ENCODE measurements around the gene PIRT.

The PIRT gene

DNA sequence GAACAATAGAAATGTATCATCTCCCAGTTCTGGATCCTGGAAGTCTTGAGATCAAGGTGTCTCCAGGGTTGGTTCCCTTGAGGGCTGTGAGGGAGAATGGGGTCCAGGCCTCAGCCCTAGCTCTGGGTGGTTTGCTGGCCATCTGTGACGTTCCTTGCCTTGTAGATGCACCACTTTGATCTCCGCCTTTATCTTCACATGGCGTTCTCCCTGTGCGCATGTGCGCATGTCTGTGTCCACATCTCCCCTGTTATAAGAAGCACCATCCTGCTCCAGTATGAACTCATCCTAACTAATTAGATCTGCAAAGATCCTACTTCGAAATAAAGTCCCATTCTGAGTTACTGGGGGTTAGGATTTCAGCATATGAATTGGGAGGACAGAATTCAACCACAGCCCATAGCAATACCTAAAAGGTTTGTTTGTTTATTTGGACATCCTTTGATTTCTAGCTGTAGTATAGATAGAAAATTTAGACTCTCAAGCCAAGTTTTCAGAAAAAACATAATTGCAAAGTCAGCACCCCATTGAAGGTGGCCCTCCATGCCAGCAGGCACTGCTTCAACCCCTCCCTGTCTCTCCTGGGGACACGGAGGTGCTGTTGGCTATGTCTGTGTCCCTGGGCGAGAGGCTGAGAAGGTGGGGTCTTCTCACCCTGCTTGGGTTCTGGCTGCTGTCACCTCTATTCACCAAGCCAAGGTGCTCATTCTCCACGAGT lies 31.2 kb downstream of the PIRT start:
- no peak for TF ChIP-seq CTCF (IDR thresholded peaks at IDR 0.05; ENCODE audit: control insufficient read depth, extremely low read depth, insufficient read depth)
- DNase-seq (ENCODE audit: low read depth), result no peak
- H3K4me3 ChIP-seq (ENCODE audit: low read depth, low read length), result no peak overlapping the region

DNA sequence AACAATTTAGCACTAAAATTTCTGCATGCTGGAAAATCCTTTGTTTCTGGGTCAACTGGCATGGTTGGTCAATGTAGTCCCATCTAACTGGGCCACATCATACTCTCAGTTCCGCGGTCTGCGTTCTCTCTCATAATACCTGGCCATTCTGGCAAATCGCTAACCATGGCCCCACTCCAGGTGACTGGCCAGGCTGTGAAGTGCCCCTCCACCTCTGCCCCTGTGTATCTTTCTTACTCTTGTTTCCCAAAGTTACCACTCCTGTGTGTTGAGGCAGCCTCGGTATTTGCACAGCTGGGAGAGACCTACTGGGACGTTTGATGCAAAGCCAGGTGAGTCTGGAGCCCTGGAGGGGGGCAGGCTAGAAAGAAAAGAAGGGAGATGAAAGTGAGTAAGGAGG lies 32.0 kb downstream of the PIRT start:
- DNase-seq (ENCODE audit: low read depth), result no peak
- H3K4me3 ChIP-seq (ENCODE audit: low read depth, low read length), result no peak overlapping the region
- no peak for TF ChIP-seq CTCF (IDR thresholded peaks at IDR 0.05; ENCODE audit: control insufficient read depth, extremely low read depth, insufficient read depth)

GRCh38 chr17:10804546-10804945 lies 33.3 kb downstream of the PIRT start:
- DNase-seq (ENCODE audit: low read depth), result no peak
- H3K4me3 ChIP-seq (ENCODE audit: low read depth, low read length), result no peak overlapping the region
- TF ChIP-seq CTCF (IDR thresholded peaks at IDR 0.05; ENCODE audit: control insufficient read depth, extremely low read depth, insufficient read depth), result no peak

- no peak for DNase-seq (ENCODE audit: low read depth)
- TF ChIP-seq CTCF (IDR thresholded peaks at IDR 0.05; ENCODE audit: control insufficient read depth, extremely low read depth, insufficient read depth), result no peak
Observed at GRCh38 chr17:10803830-10804475, 33.9 kb downstream of the PIRT start, which contains the start of gene TMEM238L. TMEM238L (minus strand) TSS chr17:10804099; CDS start chr17:10803963, 136 bp downstream.

DNA sequence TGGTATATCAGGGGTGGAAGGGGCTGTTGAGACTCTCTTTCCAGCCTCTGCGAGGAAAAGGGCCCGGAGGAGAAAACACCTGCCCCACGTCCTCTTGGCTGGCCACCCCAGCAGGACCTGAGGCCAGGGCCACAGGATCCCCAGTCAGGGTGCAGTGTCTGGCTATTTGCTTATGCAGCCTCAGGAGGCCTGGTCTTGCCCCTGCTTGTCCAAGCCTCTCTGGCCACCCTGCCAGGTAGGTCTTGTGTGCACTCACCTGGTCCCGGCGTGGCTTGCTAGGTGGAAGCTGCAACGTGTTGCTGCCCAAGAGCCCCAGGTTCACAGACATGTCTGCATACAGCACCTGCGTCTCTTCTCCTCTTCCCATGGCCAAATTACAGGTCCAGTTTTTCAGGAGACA lies 34.5 kb downstream of the PIRT start:
- H3K4me3 ChIP-seq (ENCODE audit: low read depth, low read length), result no peak overlapping the region
- DNase-seq (ENCODE audit: low read depth), result no peak
- no peak for TF ChIP-seq CTCF (IDR thresholded peaks at IDR 0.05; ENCODE audit: control insufficient read depth, extremely low read depth, insufficient read depth)

More at GRCh38 chr17:10803830-10804475, 33.9 kb downstream of the PIRT start, which contains the start of gene TMEM238L:
- no peak within 1 kb of the TSS for H3K4me3 ChIP-seq (ENCODE audit: low read depth, low read length)

DNA sequence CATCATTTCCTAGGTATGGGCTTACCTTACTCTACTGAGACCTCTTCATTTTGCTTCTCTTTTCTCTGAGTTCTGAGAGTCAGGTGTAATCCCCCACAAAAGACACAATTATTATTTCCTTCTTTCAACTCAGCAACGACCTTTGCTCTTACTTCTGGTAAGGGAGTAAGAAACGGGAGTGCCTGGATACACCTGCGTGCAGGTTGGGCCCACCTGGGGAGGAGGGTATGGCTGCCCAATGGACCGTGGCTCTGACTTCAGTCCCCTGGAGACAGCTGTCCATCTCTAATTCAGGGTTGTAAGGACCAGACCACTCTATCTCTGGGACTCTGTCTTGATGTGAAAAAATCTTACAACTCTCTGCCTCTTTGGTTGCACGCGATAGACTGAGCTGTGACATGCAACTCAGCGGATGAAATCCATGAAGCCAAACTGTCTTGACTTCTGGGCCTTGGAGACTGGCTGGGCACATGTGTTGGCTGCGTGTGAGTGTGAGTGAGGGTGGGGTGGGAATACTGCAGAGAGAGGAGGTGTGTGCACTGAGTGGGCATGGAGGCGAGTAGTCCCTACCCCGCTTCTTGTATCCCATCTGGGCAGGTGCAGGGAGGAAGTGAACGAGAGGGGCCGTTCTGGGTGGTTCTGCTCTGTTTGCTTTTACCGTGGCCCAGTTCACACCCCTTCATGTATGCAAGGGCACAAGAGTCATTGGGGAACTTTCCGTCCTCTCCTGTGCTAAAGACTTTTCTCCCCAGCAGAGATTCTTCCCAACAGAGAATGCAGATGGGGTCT lies 35.2 kb downstream of the PIRT start:
- TF ChIP-seq CTCF (IDR thresholded peaks at IDR 0.05; ENCODE audit: control insufficient read depth, extremely low read depth, insufficient read depth), result no peak
- no peak for DNase-seq (ENCODE audit: low read depth)

More for the DNA sequence above, 35.2 kb downstream of the PIRT start:
- no peak overlapping the region for H3K4me3 ChIP-seq (ENCODE audit: low read depth, low read length)

Measured in LNCaP clone FGC (cell line).